A673 (cell line): Measurements from ENCODE around the gene BARX2. TPM values are rescaled to one million over a fixed set of nuclear protein-coding genes. Genes with fewer than 3 reads are reported as not detected.

Experiments
- BruUV-seq: library from RNA; stranded (reverse); fragments of 400-500 nt; replicated peaks from 2 replicates; lab custom pipeline; 2021; lab: Mats Ljungman, UMichigan
- CTCF ChIA-PET: fragments of 300-600 bp; sonication (Branson Sonifier 250); formaldehyde crosslinking; loops from one replicate; lab custom pipeline; 2022; ENCODE audit warnings: antibody characterized with exemption; lab: Charles Lee
- POLR2A ChIA-PET: fragments of 300-600 bp; sonication (Branson Sonifier 250); formaldehyde crosslinking; loops from one replicate; lab custom pipeline; 2022; ENCODE audit warnings: antibody characterized with exemption; ENCODE audit not compliant: low non-redundant PET; lab: Charles Lee
- DNase-seq: peaks from one replicate; pipeline ENCODE4 v3.0.0-alpha.2; 2015; ENCODE audit warnings: low spot score
- H3K27ac ChIP-seq: fragments of 200-600 bp; sonication (generic); 2 replicates; pipeline ENCODE4 v1.5.1; 2016; ENCODE audit warnings: mixed run types, low read depth, mild to moderate bottlenecking, mixed read lengths, antibody characterized with exemption, low read length; ENCODE audit not compliant: poor library complexity, severe bottlenecking
- H3K27me3 ChIP-seq: fragments of 200-600 bp; sonication (generic); replicated peaks from 2 replicates; pipeline ENCODE4 v1.6.1; 2017; ENCODE audit warnings: mixed run types, low read depth, mild to moderate bottlenecking, mixed read lengths, antibody characterized with exemption, low read length; ENCODE audit not compliant: insufficient read depth, poor library complexity
- H3K36me3 ChIP-seq: fragments of 200-600 bp; sonication (generic); 2 replicates; pipeline ENCODE4 v1.6.1; 2016; ENCODE audit warnings: mixed run types, mild to moderate bottlenecking, mixed read lengths, antibody characterized with exemption, low read length; ENCODE audit not compliant: insufficient read depth, poor library complexity, severe bottlenecking
- H3K4me1 ChIP-seq: fragments of 200-600 bp; sonication (generic); 2 replicates; pipeline ENCODE4 v1.6.1; 2017; ENCODE audit warnings: mixed run types, mild to moderate bottlenecking, mixed read lengths, antibody characterized with exemption, low read length; ENCODE audit not compliant: insufficient read depth, poor library complexity, severe bottlenecking
- H3K4me3 ChIP-seq: fragments of 200-600 bp; sonication (generic); 2 replicates; pipeline ENCODE4 v1.5.1; 2016; ENCODE audit warnings: low read depth, mixed run types, mild to moderate bottlenecking, mixed read lengths, low read length; ENCODE audit not compliant: poor library complexity, severe bottlenecking
- H3K9me3 ChIP-seq: fragments of 200-600 bp; sonication (generic); 2 replicates; pipeline ENCODE4 v1.6.1; 2016; ENCODE audit warnings: mixed run types, low read depth, mild to moderate bottlenecking, mixed read lengths, antibody characterized with exemption, low read length; ENCODE audit not compliant: poor library complexity, severe bottlenecking
- EZH2 ChIP-seq: fragments of 200-600 bp; sonication (generic); IDR thresholded peaks from 2 replicates; pipeline ENCODE4 v1.6.1; 2017; ENCODE audit warnings: borderline replicate concordance, low read depth, mild to moderate bottlenecking, mixed read lengths, antibody characterized with exemption, low read length; ENCODE audit not compliant: poor library complexity, severe bottlenecking
- intact Hi-C: fragments of 100-400 bp; cut with micrococcal nuclease; formaldehyde crosslinking; loops from one replicate; pipeline ENCODE4 v1.10.0; 2022; ENCODE audit not compliant: unreplicated experiment
- total RNA-seq: library from RNA; stranded (reverse); gene quantifications from 2 replicates; pipeline ENCODE4 v1.2.3, GENCODE V29; 2021
- TF ChIP-seq, protein P1 (sequence below): fragments of 300-800, 200-600 bp; sonication (generic); conservative IDR thresholded peaks from 2 replicates; pipeline ENCODE4 v1.5.1; 2017; ENCODE audit warnings: low read depth, mild to moderate bottlenecking, antibody characterized with exemption, low read length, moderate library complexity, mixed read lengths

BARX2 gene
- total RNA-seq, 1 experiment from 2014 or later = 36.4 TPM

GRCh38 chr11:129489249-129489648 is 113.6 kb downstream of the BARX2 start:
- CTCF ChIA-PET = no interaction called here
- BruUV-seq = no TSS peak
- Histone ChIP-seq H3K4me3 (no peak overlapping the region), H3K9me3 (peaks cover 11% of the 10 kb centered on the region), H3K27ac (no peak overlapping the region), H3K36me3 (no peaks in the 10 kb centered on the region), H3K27me3 (no peaks in the 10 kb centered on the region), H3K4me1 (peaks cover 10% of the 10 kb centered on the region)
- TF ChIP-seq, protein P1, sequence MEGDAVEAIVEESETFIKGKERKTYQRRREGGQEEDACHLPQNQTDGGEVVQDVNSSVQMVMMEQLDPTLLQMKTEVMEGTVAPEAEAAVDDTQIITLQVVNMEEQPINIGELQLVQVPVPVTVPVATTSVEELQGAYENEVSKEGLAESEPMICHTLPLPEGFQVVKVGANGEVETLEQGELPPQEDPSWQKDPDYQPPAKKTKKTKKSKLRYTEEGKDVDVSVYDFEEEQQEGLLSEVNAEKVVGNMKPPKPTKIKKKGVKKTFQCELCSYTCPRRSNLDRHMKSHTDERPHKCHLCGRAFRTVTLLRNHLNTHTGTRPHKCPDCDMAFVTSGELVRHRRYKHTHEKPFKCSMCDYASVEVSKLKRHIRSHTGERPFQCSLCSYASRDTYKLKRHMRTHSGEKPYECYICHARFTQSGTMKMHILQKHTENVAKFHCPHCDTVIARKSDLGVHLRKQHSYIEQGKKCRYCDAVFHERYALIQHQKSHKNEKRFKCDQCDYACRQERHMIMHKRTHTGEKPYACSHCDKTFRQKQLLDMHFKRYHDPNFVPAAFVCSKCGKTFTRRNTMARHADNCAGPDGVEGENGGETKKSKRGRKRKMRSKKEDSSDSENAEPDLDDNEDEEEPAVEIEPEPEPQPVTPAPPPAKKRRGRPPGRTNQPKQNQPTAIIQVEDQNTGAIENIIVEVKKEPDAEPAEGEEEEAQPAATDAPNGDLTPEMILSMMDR = no peak
- no peak for TF ChIP-seq EZH2
- POLR2A ChIA-PET = no interaction called here
- DNase-seq = no peak
- intact Hi-C loops = no loop called here

GRCh38 chr11:129490004-129490403 is 114.4 kb downstream of the BARX2 start:
- Histone ChIP-seq H3K4me3 (no peak overlapping the region), H3K27ac (no peak overlapping the region), H3K36me3 (no peaks in the 10 kb centered on the region), H3K9me3 (peaks cover 11% of the 10 kb centered on the region), H3K27me3 (no peaks in the 10 kb centered on the region), H3K4me1 (peaks cover 10% of the 10 kb centered on the region)
- TF ChIP-seq EZH2 = no peak
- TF ChIP-seq, protein P1 = no peak
- ChIA-PET POLR2A (no interaction called here), CTCF (no interaction called here)
- intact Hi-C loops = no loop called here
- no TSS peak for BruUV-seq
- no peak for DNase-seq

DNA sequence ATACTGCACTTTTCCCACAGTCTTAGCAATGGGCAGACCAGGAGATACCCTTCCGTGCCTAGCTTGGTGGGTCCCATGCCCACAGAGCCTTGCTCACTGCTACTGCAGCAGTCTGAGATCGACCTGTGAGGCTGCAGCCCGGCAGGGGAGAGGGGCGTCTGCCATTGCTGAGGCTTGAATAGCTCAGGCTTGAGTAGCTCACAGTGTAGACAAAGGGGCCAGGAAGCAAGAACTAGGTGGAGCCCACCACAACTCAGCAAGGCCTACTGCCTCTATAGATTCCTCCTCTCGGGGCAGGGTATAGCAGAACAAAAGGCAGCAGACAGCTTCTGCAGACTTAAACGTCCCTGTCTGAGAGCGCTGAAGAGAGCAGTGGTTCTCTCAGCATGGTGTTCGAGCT is 118.1 kb downstream of the BARX2 start:
- BruUV-seq = no TSS peak
- no peak for TF ChIP-seq EZH2
- TF ChIP-seq, protein P1 = no peak
- Histone ChIP-seq H3K27ac (peak overlapping the region; percentile 20), H3K9me3 (no peaks in the 10 kb centered on the region), H3K36me3 (no peaks in the 10 kb centered on the region), H3K4me1 (peaks cover 10% of the 10 kb centered on the region), H3K4me3 (no peak overlapping the region), H3K27me3 (no peaks in the 10 kb centered on the region)
- ChIA-PET CTCF (no interaction called here), POLR2A (no interaction called here)
- no peak for DNase-seq
- intact Hi-C loops = no loop called here

Other genes with a start within 250 kb of the BARX2 start
- 42.8 and 46.8 TPM in 2 replicates for gene ARHGAP32, start 183.5 kb upstream of the BARX2 start, total RNA-seq